Measurements from ENCODE around the gene USP34.
"Not testable (repeated sequence)": the region's sequence is repeated elsewhere in the genome, so short reads cannot be mapped to it uniquely, and the experiment has no call there.

The USP34 gene

GRCh38 chr2:61158356-61158955, 312.4 kb downstream of the USP34 start:
- no peak for DNase-seq

- no peak for DNase-seq
Measured at GRCh38 chr2:61157371-61158003, 313.4 kb downstream of the USP34 start.

- DNase-seq = no peak
Measured at GRCh38 chr2:61151436-61151835, 319.5 kb downstream of the USP34 start.

- DNase-seq = no peak
Measured at GRCh38 chr2:61149074-61149473, 321.8 kb downstream of the USP34 start.

- DNase-seq = not testable (repeated sequence)
Measured at GRCh38 chr2:61148091-61148490, 322.8 kb downstream of the USP34 start.

- no peak for DNase-seq
Measured at GRCh38 chr2:61145990-61146389, 324.9 kb downstream of the USP34 start.

GRCh38 chr2:61144697-61145268, 326.1 kb downstream of the USP34 start:
- peak in 55 of 56 donors; percentile 39 to 97 (median 88) for DNase-seq

GRCh38 chr2:61141151-61141550, 329.7 kb downstream of the USP34 start:
- DNase-seq = no peak

GRCh38 chr2:61138859-61139258, 332.0 kb downstream of the USP34 start:
- DNase-seq = no peak
